SW480 (cell line): ENCODE data around the gene PLA2G2F.
A peak's percentile ranks its signal among the peaks of the same experiment; 100 is the strongest.

Experiments used
- DNase-seq: peaks from one replicate; pipeline ENCODE4 v3.0.0-alpha.2; 2016; ENCODE audit warnings: low spot score

The PLA2G2F gene

DNA sequence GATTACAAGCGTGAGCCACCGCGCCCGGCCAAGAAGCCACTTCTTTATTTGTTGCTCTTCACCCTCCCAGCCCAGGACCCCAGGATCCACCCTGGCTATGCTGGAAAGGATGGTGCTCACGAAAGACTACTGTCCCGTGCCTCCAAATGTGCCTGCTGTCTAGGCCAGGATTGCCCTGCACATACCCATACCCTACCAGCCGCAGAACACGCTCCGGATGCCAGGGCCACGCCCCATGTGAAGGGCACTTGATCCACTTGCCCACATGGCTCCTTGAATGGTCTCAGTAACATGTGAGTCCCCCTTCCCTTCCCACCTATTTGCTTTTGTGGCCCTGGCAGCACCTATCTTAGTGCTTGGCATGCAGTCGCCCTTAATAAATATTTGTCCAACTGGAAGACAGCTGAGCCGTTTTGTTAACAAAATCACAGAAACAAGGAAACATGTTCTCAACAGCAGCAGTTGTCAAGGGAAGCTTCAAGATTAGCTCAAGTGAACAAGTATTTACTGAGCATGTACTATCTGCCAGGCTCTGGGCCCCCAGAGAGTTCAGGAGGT lies 33.0 kb downstream of the PLA2G2F start:
- no peak for DNase-seq

GRCh38 chr1:20174937-20175666 lies 36.0 kb downstream of the PLA2G2F start:
- DNase-seq: no peak

DNA sequence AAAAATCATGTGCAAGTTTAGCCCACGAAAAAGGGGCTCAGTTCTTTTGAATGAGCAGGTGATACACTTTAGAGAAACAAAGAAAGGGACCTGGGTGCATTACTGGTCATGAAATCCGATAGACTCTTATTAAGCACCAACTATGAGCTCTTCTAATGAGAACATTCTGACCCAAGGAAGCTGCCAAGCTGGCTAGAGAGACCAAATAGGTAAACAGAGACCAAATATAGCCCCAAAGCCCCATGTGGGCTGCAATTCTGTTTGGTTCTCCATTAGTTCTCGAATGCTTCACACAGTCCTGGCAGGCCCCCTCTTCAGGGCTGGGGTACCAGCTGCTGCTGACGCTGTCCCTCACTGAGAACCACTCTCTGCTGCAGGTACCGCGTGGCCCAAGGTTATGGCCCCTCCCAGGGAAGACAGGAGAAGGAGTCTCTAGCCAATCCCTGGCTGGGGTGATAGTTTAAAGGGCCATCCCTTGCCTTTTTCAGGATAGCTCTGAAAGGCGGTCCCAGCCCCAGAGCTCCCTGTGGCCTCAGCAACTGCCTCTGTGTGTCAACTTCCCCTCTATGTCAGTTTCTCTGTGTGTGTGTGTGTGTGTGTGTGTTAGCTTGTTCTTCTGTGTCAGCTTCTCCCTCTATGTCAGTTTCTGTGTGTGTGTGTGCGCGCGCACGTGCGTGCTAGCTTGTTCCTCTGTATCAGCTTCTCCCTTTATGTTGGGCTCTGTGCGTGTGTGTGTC lies 39.7 kb downstream of the PLA2G2F start:
- no peak for DNase-seq

GRCh38 chr1:20179371-20180128 lies 40.4 kb downstream of the PLA2G2F start:
- DNase-seq: no peak

DNA sequence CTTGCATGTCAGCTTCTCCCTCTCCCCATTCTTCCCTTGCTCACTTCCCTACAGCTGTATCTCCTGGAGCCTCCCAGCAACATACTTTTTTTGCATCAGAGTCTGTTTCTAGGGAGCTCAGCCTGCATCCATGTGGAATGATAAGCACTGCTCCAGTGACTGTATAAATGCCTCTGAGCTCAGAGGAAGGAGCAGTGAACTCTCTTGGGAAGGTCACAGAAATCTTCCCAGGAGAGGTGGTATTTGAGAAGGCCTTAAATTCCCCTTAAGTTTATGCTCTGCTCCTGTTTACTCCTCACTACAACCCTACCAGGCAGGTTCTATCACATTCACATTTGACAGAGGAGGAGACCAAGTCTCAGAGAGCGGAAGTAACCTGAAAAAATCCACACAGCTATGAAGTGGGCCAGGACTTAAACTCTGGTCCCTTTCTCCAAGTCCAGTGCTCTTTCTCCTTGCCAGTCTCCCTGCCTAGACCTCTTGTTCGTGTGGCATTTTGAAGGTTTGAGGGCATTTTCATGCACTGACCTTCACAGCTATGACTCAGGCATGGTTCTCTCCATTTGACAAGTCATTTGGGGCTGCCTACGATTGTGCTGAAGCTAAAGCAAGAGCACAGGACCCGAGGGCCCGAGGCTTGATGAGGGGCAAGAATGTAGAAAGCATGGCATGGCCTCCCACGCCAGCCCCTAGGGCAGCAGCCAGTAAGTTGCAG lies 41.2 kb downstream of the PLA2G2F start:
- DNase-seq: no peak

GRCh38 chr1:20180844-20181207 lies 41.7 kb downstream of the PLA2G2F start:
- no peak for DNase-seq

GRCh38 chr1:20182415-20182814 lies 43.3 kb downstream of the PLA2G2F start:
- DNase-seq: no peak

DNA sequence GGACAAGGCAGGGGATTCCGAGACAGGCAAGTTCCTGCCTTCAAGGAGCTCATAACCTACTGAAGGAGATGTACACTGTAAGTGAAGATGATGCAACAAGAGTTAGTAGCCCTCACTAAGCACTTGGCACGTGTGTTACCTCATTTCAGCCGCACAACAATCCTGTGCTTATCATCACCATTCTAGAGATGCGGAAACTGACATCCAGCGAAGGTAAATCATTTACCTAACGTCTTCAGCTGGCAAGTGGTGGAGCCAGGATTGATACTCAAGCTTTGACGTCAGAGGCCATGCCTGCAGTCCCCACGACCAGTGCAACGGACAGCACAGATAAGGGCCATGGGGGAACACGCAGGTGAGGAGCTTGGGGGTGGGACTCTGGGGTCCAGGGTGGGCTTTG lies 43.9 kb downstream of the PLA2G2F start:
- no peak for DNase-seq

DNA sequence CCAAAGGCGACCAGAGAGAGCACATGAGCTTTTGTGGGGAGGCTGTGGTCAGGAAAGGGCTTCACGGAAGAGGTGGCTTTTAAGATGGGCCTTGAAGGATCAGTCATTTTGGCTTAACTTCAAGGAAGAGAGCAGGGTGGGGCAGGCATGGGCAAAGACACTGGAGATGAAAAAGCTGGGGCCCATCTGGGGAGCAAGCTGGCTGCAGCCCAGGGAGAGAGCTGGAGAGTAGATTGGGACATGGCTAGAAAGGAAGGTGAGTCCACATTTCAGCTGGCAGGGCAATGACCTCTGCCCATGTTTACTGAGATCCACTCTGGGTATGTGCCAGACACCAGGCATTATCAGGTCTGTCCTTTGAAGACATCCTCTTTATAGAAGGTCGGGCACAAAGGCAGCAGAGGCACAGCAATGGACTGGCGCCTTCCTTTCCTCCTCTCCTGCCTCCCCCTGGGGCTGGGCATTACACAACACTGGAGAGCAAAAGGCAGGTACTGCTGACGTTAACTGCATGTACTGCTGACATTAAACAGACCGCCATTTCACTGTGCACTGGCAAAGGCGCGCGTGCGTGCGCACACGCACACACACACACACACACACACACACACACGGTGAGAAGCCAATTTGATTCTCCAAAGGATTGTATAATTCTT lies 44.6 kb downstream of the PLA2G2F start:
- DNase-seq: peak; percentile 24

DNA sequence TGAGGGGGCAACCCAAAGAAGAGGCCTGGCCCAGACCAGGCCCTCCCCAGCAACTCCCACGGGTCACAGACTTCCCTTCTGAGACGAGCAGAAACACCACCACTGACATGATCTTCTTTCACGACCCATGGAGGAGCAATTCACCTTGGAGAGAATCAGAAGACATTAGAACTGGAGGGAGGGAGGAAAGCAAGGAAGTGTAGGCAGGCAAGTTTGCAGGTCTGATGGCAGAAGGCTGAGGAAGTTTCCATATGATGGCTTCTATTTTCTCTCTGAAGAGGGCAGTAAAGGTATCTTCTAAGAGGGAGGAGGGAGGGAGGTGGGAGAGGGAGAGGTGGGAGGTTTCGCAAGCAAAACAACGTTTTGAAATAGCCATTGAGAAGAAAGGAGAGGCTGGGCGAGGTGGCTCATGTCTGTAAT lies 45.4 kb downstream of the PLA2G2F start:
- peak; percentile 48 for DNase-seq

GRCh38 chr1:20184997-20185833 lies 46.1 kb downstream of the PLA2G2F start:
- peak; percentile 89 for DNase-seq

- peak; percentile 67 for DNase-seq
Measured at GRCh38 chr1:20185834-20186782, 47.0 kb downstream of the PLA2G2F start, which contains the start of the genes PLA2G2C and UBXN10. Gene PLA2G2C (minus strand): TSS chr1:20186518. CDS start chr1:20177363, 9,155 bp downstream. Gene UBXN10 (plus strand): TSS chr1:20186096. CDS start chr1:20190562, 4,466 bp downstream.

DNA sequence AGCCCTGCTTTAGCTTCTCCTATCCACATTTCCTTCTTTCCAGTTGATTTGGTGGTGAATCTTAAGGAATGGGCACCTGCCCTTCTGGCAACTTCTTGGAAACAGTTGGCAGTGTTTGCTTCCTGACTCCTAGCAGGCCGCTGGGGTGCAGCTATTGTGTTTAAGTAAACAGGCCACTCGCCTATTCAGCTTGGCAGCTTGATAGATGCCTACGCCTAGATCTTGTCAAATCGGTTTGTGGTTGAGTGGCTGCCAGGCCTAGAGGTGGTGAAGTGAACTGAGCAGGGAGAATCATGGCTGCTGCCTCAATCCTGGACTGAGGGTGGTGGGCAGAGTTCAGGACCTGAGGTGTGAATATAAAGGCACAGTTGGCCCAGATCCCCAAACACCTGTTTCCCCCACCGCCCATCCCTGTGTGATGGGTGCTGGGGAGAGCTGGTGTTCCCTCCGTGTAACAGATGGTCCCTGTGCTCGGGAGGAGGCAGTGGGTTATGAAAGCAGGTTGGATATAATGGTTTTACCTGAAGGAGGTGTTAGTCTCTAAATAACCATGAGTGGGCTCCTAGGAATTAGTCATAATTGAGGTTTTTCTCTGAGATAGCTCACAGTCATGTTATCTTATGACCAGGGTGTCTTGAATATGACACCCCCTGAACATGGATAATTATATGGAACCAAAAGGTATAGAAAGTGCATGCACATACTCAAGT lies 48.1 kb downstream of the PLA2G2F start:
- peak; percentile 30 for DNase-seq

- DNase-seq: no peak
Measured at GRCh38 chr1:20187813-20188454, 48.8 kb downstream of the PLA2G2F start.

GRCh38 chr1:20188455-20188817 lies 49.3 kb downstream of the PLA2G2F start:
- no peak for DNase-seq

DNA sequence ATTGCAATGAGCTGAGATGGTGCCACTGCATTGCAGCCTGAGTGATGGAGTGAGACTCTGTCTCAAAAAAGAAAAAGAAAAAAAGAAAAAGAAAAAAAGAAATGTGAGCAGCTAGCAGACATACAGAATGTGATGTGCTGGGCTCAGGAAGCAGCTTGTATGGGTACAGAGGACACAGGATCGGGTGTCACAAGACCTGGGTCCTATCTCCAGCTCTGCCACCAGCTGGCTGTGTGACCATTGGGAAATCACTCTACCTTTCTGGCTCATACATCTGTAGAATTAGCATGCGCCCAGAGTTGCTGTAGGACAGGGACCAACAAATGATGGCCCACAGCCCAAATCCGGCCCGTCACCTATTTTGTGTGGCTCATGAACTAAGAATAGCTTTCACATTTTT lies 50.5 kb downstream of the PLA2G2F start:
- no peak for DNase-seq

GRCh38 chr1:20190256-20191160 lies 51.4 kb downstream of the PLA2G2F start:
- DNase-seq: no peak
